A673 (cell line): ENCODE data around the gene CELSR1. TPM values are rescaled to one million over a fixed set of nuclear protein-coding genes. Genes with fewer than 3 reads are reported as not detected.

ENCODE experiments used
- BruUV-seq: library from RNA; stranded (reverse); fragments of 400-500 nt; replicated peaks from 2 replicates; lab custom pipeline; 2021; lab: Mats Ljungman, UMichigan
- CTCF ChIA-PET: fragments of 300-600 bp; sonication (Branson Sonifier 250); formaldehyde crosslinking; loops from one replicate; lab custom pipeline; 2022; ENCODE audit warnings: antibody characterized with exemption; lab: Charles Lee
- POLR2A ChIA-PET: fragments of 300-600 bp; sonication (Branson Sonifier 250); formaldehyde crosslinking; loops from one replicate; lab custom pipeline; 2022; ENCODE audit warnings: antibody characterized with exemption; ENCODE audit not compliant: low non-redundant PET; lab: Charles Lee
- DNase-seq: peaks from one replicate; pipeline ENCODE4 v3.0.0-alpha.2; 2015; ENCODE audit warnings: low spot score
- H3K27ac ChIP-seq: fragments of 200-600 bp; sonication (generic); 2 replicates; pipeline ENCODE4 v1.5.1; 2016; ENCODE audit warnings: mixed run types, low read depth, mild to moderate bottlenecking, mixed read lengths, antibody characterized with exemption, low read length; ENCODE audit not compliant: poor library complexity, severe bottlenecking
- H3K27me3 ChIP-seq: fragments of 200-600 bp; sonication (generic); replicated peaks from 2 replicates; pipeline ENCODE4 v1.6.1; 2017; ENCODE audit warnings: mixed run types, low read depth, mild to moderate bottlenecking, mixed read lengths, antibody characterized with exemption, low read length; ENCODE audit not compliant: insufficient read depth, poor library complexity
- H3K36me3 ChIP-seq: fragments of 200-600 bp; sonication (generic); 2 replicates; pipeline ENCODE4 v1.6.1; 2016; ENCODE audit warnings: mixed run types, mild to moderate bottlenecking, mixed read lengths, antibody characterized with exemption, low read length; ENCODE audit not compliant: insufficient read depth, poor library complexity, severe bottlenecking
- H3K4me1 ChIP-seq: fragments of 200-600 bp; sonication (generic); 2 replicates; pipeline ENCODE4 v1.6.1; 2017; ENCODE audit warnings: mixed run types, mild to moderate bottlenecking, mixed read lengths, antibody characterized with exemption, low read length; ENCODE audit not compliant: insufficient read depth, poor library complexity, severe bottlenecking
- H3K4me3 ChIP-seq: fragments of 200-600 bp; sonication (generic); 2 replicates; pipeline ENCODE4 v1.5.1; 2016; ENCODE audit warnings: low read depth, mixed run types, mild to moderate bottlenecking, mixed read lengths, low read length; ENCODE audit not compliant: poor library complexity, severe bottlenecking
- H3K9me3 ChIP-seq: fragments of 200-600 bp; sonication (generic); 2 replicates; pipeline ENCODE4 v1.6.1; 2016; ENCODE audit warnings: mixed run types, low read depth, mild to moderate bottlenecking, mixed read lengths, antibody characterized with exemption, low read length; ENCODE audit not compliant: poor library complexity, severe bottlenecking
- EZH2 ChIP-seq: fragments of 200-600 bp; sonication (generic); IDR thresholded peaks from 2 replicates; pipeline ENCODE4 v1.6.1; 2017; ENCODE audit warnings: borderline replicate concordance, low read depth, mild to moderate bottlenecking, mixed read lengths, antibody characterized with exemption, low read length; ENCODE audit not compliant: poor library complexity, severe bottlenecking
- intact Hi-C: fragments of 100-400 bp; cut with micrococcal nuclease; formaldehyde crosslinking; loops from one replicate; pipeline ENCODE4 v1.10.0; 2022; ENCODE audit not compliant: unreplicated experiment
- total RNA-seq: library from RNA; stranded (reverse); gene quantifications from 2 replicates; pipeline ENCODE4 v1.2.3, GENCODE V29; 2021
- TF ChIP-seq, protein P1 (sequence below): fragments of 300-800, 200-600 bp; sonication (generic); conservative IDR thresholded peaks from 2 replicates; pipeline ENCODE4 v1.5.1; 2017; ENCODE audit warnings: low read depth, mild to moderate bottlenecking, antibody characterized with exemption, low read length, moderate library complexity, mixed read lengths

The CELSR1 gene
- total RNA-seq, 1 experiment from 2014 or later = 2.3 TPM

DNA sequence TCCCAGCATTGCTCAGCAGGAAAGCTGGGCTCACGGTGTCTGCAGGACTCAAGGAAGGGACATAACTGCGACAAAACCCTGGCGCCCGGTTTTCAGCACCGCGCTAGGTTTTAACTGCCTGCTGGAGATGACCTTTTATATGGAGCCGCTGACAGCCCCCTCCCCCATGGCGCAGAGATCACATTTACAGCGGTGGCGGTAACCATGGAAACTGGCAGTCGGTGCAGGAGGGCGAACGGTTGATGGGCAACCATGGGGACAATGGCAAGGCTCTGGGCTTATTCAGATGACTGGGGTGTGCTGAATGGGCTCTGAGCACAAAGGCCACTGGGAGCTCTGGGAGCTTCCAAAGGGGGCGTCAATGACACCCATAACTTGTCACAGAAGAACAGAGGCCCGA lies 37.2 kb downstream of the CELSR1 start:
- no peak for TF ChIP-seq EZH2
- TF ChIP-seq, protein P1, sequence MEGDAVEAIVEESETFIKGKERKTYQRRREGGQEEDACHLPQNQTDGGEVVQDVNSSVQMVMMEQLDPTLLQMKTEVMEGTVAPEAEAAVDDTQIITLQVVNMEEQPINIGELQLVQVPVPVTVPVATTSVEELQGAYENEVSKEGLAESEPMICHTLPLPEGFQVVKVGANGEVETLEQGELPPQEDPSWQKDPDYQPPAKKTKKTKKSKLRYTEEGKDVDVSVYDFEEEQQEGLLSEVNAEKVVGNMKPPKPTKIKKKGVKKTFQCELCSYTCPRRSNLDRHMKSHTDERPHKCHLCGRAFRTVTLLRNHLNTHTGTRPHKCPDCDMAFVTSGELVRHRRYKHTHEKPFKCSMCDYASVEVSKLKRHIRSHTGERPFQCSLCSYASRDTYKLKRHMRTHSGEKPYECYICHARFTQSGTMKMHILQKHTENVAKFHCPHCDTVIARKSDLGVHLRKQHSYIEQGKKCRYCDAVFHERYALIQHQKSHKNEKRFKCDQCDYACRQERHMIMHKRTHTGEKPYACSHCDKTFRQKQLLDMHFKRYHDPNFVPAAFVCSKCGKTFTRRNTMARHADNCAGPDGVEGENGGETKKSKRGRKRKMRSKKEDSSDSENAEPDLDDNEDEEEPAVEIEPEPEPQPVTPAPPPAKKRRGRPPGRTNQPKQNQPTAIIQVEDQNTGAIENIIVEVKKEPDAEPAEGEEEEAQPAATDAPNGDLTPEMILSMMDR = no peak
- intact Hi-C loops = no loop called here
- H3K27me3 ChIP-seq = no peaks in the 10 kb centered on the region
- no peak overlapping the region for H3K27ac ChIP-seq
- no peaks in the 10 kb centered on the region for H3K9me3 ChIP-seq
- BruUV-seq = no TSS peak
- no peak for DNase-seq
- CTCF ChIA-PET = no interaction called here
- POLR2A ChIA-PET = no interaction called here
- no peak overlapping the region for H3K4me3 ChIP-seq
- H3K36me3 ChIP-seq = no peaks in the 10 kb centered on the region
- H3K4me1 ChIP-seq = peaks cover 8% of the 10 kb centered on the region

DNA sequence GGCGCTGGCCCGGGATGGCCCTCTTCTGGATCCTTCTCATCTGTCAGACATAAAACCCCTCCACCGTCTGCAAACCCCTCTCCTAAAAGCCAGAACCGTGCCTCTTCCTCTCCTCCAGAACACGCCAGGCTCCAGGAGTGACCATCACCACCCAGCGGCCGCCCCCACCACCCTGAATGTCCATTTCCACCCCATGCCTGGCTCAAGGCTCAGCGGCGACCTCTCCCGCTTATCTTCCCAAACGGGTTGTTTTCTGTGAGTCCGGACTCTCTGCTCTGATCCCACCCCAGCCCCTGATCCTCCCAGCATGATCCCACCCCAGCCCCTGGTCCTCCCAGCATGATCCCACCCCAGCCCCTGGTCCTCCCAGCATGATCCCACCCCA lies 37.6 kb downstream of the CELSR1 start:
- Histone ChIP-seq H3K36me3 (no peaks in the 10 kb centered on the region), H3K27ac (no peak overlapping the region), H3K4me3 (no peak overlapping the region), H3K27me3 (no peaks in the 10 kb centered on the region), H3K4me1 (peaks cover 8% of the 10 kb centered on the region), H3K9me3 (no peaks in the 10 kb centered on the region)
- intact Hi-C loops = no loop called here
- TF ChIP-seq EZH2 = no peak
- ChIA-PET POLR2A (no interaction called here), CTCF (no interaction called here)
- DNase-seq = no peak
- BruUV-seq = no TSS peak

DNA sequence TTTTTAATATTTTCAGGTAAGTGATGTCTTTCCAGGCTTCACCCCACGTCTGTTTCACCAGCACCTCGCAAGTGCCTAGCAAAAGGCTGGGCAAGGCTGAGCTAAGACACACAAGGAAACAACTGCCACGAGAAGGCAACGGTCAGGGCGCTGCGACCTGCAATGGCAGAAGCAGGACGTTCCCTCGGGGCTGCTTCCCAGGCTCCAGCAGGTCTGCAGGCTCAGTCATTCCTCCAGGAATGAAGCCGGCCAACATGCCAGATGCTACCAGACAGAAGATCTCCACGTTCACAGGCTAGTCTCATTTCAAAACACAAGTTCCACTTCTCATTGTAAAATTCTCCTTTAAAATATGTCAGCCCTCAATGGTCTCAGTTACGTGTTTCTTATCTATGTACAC lies 45.5 kb downstream of the CELSR1 start:
- CTCF ChIA-PET = no interaction called here
- H3K4me1 ChIP-seq = peaks cover 4% of the 10 kb centered on the region
- no TSS peak for BruUV-seq
- H3K36me3 ChIP-seq = no peaks in the 10 kb centered on the region
- H3K4me3 ChIP-seq = no peak overlapping the region
- TF ChIP-seq, protein P1 = no peak
- no peak for TF ChIP-seq EZH2
- no peaks in the 10 kb centered on the region for H3K9me3 ChIP-seq
- H3K27ac ChIP-seq = no peak overlapping the region
- intact Hi-C loops = no loop called here
- POLR2A ChIA-PET = no interaction called here
- H3K27me3 ChIP-seq = no peaks in the 10 kb centered on the region
- no peak for DNase-seq

- CTCF ChIA-PET = no interaction called here
- no peak overlapping the region for H3K4me3 ChIP-seq
- H3K4me1 ChIP-seq = peaks cover 5% of the 10 kb centered on the region
- intact Hi-C loops = no loop called here
- DNase-seq = no peak
- POLR2A ChIA-PET = no interaction called here
- BruUV-seq = no TSS peak
- no peaks in the 10 kb centered on the region for H3K27me3 ChIP-seq
- no peak overlapping the region for H3K27ac ChIP-seq
- H3K9me3 ChIP-seq = no peaks in the 10 kb centered on the region
- no peaks in the 10 kb centered on the region for H3K36me3 ChIP-seq
- TF ChIP-seq, protein P1 = no peak
- no peak for TF ChIP-seq EZH2
Observed at GRCh38 chr22:46490538-46490937, 46.9 kb downstream of the CELSR1 start.
